Ovary (tissue), 9 donors: ENCODE measurements around the gene SLCO4C1. TPM values are rescaled to one million over a fixed set of nuclear protein-coding genes. Genes with fewer than 3 reads are reported as not detected.

Source experiments
- DNase-seq, 5 donors: peaks; one replicate each; pipeline ENCODE4 v3.0.0-alpha.2; 2019 to 2020
- H3K27ac ChIP-seq, 2 donors: fragments of 200-600 bp; one replicate each; pipeline versions ENCODE4 v1.5.1 to v1.8.0; 2019 to 2022
- H3K27me3 ChIP-seq: fragments of 200-600 bp; one replicate; pipeline ENCODE4 v1.8.0; 2022
- H3K36me3 ChIP-seq: fragments of 200-600 bp; sonication (generic); one replicate; pipeline ENCODE4 v1.5.1; 2019
- H3K4me1 ChIP-seq: one replicate; pipeline ENCODE4 v1.8.1; 2013; ENCODE audit warnings: mild to moderate bottlenecking, moderate library complexity; ENCODE audit not compliant: insufficient read depth
- H3K4me3 ChIP-seq: fragments of 200-600 bp; sonication (generic); one replicate; pipeline ENCODE4 v1.5.1; 2017
- H3K9me3 ChIP-seq, 2 donors: fragments of 200-600 bp in 1 of 2; sonication (generic) in 1 of 2; one replicate each; pipeline versions ENCODE4 v1.5.1 to v1.8.1; 2013 to 2019; ENCODE audit warnings: mild to moderate bottlenecking in 1 of 2, moderate library complexity in 1 of 2
- CTCF ChIP-seq, 3 donors: fragments of 450-650 bp in 2 of 3; fragments of 200-600 bp in 1 of 3; IDR thresholded peaks; one replicate each; pipeline versions ENCODE4 v1.5.1 to v1.8.0; 2016 to 2022; ENCODE audit warnings: antibody characterized with exemption in 3 of 3, mild to moderate bottlenecking in 1 of 3
- EP300 ChIP-seq: sonication (generic); formaldehyde crosslinking; IDR thresholded peaks from one replicate; pipeline ENCODE4 v1.6.1; 2017; ENCODE audit warnings: antibody characterized with exemption
- POLR2A ChIP-seq: fragments of 450-650 bp; IDR thresholded peaks from one replicate; pipeline ENCODE4 v1.6.1; 2017; ENCODE audit warnings: antibody characterized with exemption, mild to moderate bottlenecking, moderate library complexity
- WGBS, 3 donors: extraction: QIAGEN DNeasy Blood & Tissue Kit in 1 of 3; methylation state at CpG; one replicate each; pipeline versions ENCODE4 v1.1.5 to v1.1.7; 2013 to 2017; 5-methylcytosine and 5-hydroxymethylcytosine counted together
- intact Hi-C, 4 donors: fragments of 100-400 bp; cut with DNase I; formaldehyde crosslinking; loops; one replicate each; pipeline versions ENCODE4 v1.11.0 to v1.15.1; 2022 to 2023
- polyA plus RNA-seq, 2 donors: library from polyadenylated mRNA; stranded (reverse); fragments of 200-250 nt in 1 of 2; fragments of 350-450 nt in 1 of 2; fragmentation: Illumina TruSeq in 1 of 2; extraction: RNeasy Lipid Tissue Mini Kit (QIAGEN cat#74804) in 1 of 2; gene quantifications; one replicate each; pipeline ENCODE4 v1.2.3, GENCODE V29; 2013 to 2014
- total RNA-seq, 7 donors: library from RNA; depleted of rRNA in 2 of 7; stranded (reverse); fragments of >200 nt in 2 of 7; fragmentation: NEBNext Ultra II Directional in 3 of 7; extraction: Animal tissue kit (Norgen Biotek cat#: 25700) in 3 of 7; gene quantifications; one replicate each; pipeline versions ENCODE4 v1.1.0 to v1.2.4, GENCODE V29; 2016 to 2023
- donor health status: DM: no; HTN: no; CAD: no; lungs with moderate emphysema.
- donor health status: DM: no; HTN: no; CAD: no.
- donor health status: Bipolar disorder and iron deficiency.
- donor health status: DM: yes; HTN: yes; CAD: no.
- donor health status: DM: no; HTN: no; CAD: no.
- donor health status: DM: yes; HTN: yes; CAD: no.

SLCO4C1 gene
- total and polyA plus RNA-seq, 9 donors: 0.05 to 0.50 (median 0.11) TPM; not detected in 3

GRCh38 chr5:102249381-102249780, 46.7 kb downstream of the SLCO4C1 start:
- no peak overlapping the region for H3K27ac ChIP-seq
- H3K9me3 ChIP-seq: no peaks in the 10 kb centered on the region
- WGBS, 3 donors: 90 to 96% (median 94%) methylated on average over 3 of the region's 3 CpGs
- no peaks in the 10 kb centered on the region for H3K36me3 ChIP-seq
- no peak for DNase-seq
- TF ChIP-seq POLR2A: no peak
- TF ChIP-seq CTCF (IDR thresholded peaks at IDR 0.05): no peak
- TF ChIP-seq EP300: no peak
- H3K4me1 ChIP-seq: no peaks in the 10 kb centered on the region
- intact Hi-C loops: no loop called here
- no peaks in the 10 kb centered on the region for H3K27me3 ChIP-seq
- H3K4me3 ChIP-seq: no peak overlapping the region

- no peak for DNase-seq
- Histone ChIP-seq H3K27ac (no peak overlapping the region), H3K27me3 (no peaks in the 10 kb centered on the region), H3K4me3 (no peak overlapping the region), H3K4me1 (no peaks in the 10 kb centered on the region), H3K36me3 (no peaks in the 10 kb centered on the region), H3K9me3 (no peaks in the 10 kb centered on the region)
- intact Hi-C loops: no loop called here
- TF ChIP-seq CTCF (IDR thresholded peaks at IDR 0.05) (no peak), POLR2A (no peak), EP300 (no peak)
- WGBS, 3 donors: 75 to 84% (median 75%) methylated on average over 4 of the region's 4 CpGs
These were observed 52.9 kb downstream of the SLCO4C1 start for GRCh38 chr5:102243213-102243612.

DNA sequence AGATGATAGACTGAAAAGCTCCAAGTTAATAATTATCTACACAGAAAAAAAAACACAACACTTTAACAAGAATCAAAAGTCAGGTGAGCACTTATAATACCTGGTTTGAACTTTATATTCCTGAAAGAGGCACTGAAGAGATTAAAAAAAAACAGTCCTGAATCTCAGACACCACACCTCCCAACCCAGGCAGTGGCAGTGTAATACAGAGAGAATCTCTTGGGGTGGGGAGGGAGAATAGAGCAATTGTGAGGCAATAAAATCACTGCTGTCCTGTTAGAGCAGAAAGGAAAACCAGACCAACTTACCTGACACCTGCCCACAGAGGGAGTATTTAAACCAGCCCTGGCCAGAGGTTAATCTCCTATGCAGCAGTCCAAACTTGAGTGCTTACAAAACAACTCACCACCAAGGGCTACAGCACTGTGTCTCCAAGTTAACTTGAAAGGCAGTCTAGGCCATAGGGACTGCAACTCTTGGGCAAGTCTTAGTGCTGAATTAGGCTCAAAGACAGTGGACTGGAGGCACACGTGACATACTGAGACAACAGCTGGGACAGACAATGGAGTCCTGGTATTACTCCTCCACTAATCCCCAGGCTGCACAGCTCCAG, 54.2 kb downstream of the SLCO4C1 start:
- TF ChIP-seq CTCF (IDR thresholded peaks at IDR 0.05): no peak
- no peak for TF ChIP-seq EP300
- no peak for TF ChIP-seq POLR2A
- intact Hi-C loops: no loop called here
- 74 to 84% (median 78%) methylated on average over 1 of the region's 1 CpG for WGBS, 3 donors

DNA sequence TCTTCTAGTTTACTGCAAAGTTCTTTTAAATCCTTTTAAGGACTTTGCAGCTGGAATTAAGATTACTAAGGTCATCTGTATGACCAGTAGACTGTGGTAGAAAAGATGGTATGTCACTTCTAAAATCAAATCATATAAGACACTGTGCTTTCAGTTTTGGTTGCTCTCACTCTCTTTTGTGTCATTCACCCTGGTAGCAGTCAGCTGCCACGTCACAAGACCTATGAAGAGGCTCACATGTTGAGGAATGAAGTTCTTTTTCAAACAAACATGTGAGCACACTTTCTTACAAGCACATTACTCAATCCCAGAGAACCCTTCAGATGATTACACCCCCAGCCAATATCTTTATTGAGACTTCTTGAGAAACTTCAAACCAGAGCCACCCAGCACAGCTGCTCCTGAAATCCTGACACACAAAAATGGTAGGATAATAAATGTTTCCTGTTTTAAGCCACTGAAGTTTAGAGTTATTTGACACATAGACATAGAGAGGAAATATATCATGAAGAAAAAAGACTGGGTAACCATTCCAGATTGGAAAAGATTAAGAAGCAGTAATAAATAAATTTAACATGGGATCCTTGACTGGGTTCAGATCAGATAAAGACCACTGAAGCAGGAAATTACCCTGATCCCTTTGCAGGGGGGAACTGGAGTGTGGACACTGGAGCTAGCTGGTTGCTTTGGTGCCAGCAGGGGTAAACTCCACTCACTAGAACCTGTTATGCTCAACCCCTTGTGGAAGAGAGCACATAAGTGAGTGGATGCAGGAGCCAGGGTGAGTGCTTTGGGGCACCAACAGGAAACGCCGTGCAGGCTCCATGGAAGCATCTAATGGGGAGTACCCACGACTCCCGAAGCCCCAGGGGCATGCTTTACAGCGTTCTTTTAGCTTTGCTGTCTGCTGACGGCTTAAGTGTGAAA, 64.1 kb downstream of the SLCO4C1 start:
- Histone ChIP-seq H3K4me3 (no peak overlapping the region), H3K27me3 (no peaks in the 10 kb centered on the region), H3K9me3 (no peaks in the 10 kb centered on the region), H3K27ac (no peak overlapping the region), H3K4me1 (no peaks in the 10 kb centered on the region), H3K36me3 (no peaks in the 10 kb centered on the region)
- WGBS, 3 donors: 72 to 82% (median 78%) methylated on average over 7 of the region's 7 CpGs
- TF ChIP-seq CTCF (IDR thresholded peaks at IDR 0.05): no peak
- TF ChIP-seq EP300: no peak
- TF ChIP-seq POLR2A: no peak
- DNase-seq: no peak
- intact Hi-C loops: no loop called here

More for the DNA sequence above, 54.2 kb downstream of the SLCO4C1 start:
- no peaks in the 10 kb centered on the region for H3K4me1 ChIP-seq
- no peak overlapping the region for H3K27ac ChIP-seq
- no peak for DNase-seq
- no peaks in the 10 kb centered on the region for H3K36me3 ChIP-seq
- no peaks in the 10 kb centered on the region for H3K9me3 ChIP-seq
- no peak overlapping the region for H3K4me3 ChIP-seq
- no peaks in the 10 kb centered on the region for H3K27me3 ChIP-seq
